Measurements from ENCODE around the gene USP2.

The USP2 gene

GRCh38 chr11:119419834-119420492 lies 38.5 kb upstream of the USP2 start:
- no peak for DNase-seq (ENCODE audit: extremely low read depth, insufficient read length)
- Histone ChIP-seq H3K36me3 (ENCODE audit: control insufficient read depth, insufficient read depth, low read length) (no peaks in the 10 kb centered on the region), H3K4me3 (replicated peaks; ENCODE audit: low read depth, low read length) (no peak overlapping the region), H3K27me3 (replicated peaks; ENCODE audit: control insufficient read depth, insufficient read depth, low read length) (no peaks in the 10 kb centered on the region)
- no peak for TF ChIP-seq CTCF (IDR thresholded peaks at IDR 0.05; ENCODE audit: insufficient read depth, low read length, poor library complexity, severe bottlenecking)

GRCh38 chr11:119419246-119419645 lies 37.8 kb upstream of the USP2 start:
- Histone ChIP-seq H3K4me3 (replicated peaks; ENCODE audit: low read depth, low read length) (no peak overlapping the region), H3K27me3 (replicated peaks; ENCODE audit: control insufficient read depth, insufficient read depth, low read length) (no peaks in the 10 kb centered on the region), H3K36me3 (ENCODE audit: control insufficient read depth, insufficient read depth, low read length) (no peaks in the 10 kb centered on the region)
- TF ChIP-seq CTCF (IDR thresholded peaks at IDR 0.05; ENCODE audit: insufficient read depth, low read length, poor library complexity, severe bottlenecking): no peak
- no peak for DNase-seq (ENCODE audit: extremely low read depth, insufficient read length)

GRCh38 chr11:119418759-119419158 lies 37.3 kb upstream of the USP2 start:
- Histone ChIP-seq H3K4me3 (replicated peaks; ENCODE audit: low read depth, low read length) (no peak overlapping the region), H3K27me3 (replicated peaks; ENCODE audit: control insufficient read depth, insufficient read depth, low read length) (no peaks in the 10 kb centered on the region), H3K36me3 (ENCODE audit: control insufficient read depth, insufficient read depth, low read length) (no peaks in the 10 kb centered on the region)
- no peak for TF ChIP-seq CTCF (IDR thresholded peaks at IDR 0.05; ENCODE audit: insufficient read depth, low read length, poor library complexity, severe bottlenecking)
- no peak for DNase-seq (ENCODE audit: extremely low read depth, insufficient read length)

GRCh38 chr11:119417726-119418540 lies 36.4 kb upstream of the USP2 start:
- Histone ChIP-seq H3K36me3 (ENCODE audit: control insufficient read depth, insufficient read depth, low read length) (no peaks in the 10 kb centered on the region), H3K27me3 (replicated peaks; ENCODE audit: control insufficient read depth, insufficient read depth, low read length) (no peaks in the 10 kb centered on the region), H3K4me3 (replicated peaks; ENCODE audit: low read depth, low read length) (no peak overlapping the region)
- TF ChIP-seq CTCF (IDR thresholded peaks at IDR 0.05; ENCODE audit: insufficient read depth, low read length, poor library complexity, severe bottlenecking): no peak
- no peak for DNase-seq (ENCODE audit: extremely low read depth, insufficient read length)

- Histone ChIP-seq H3K4me3 (replicated peaks; ENCODE audit: low read depth, low read length) (no peak overlapping the region), H3K36me3 (ENCODE audit: control insufficient read depth, insufficient read depth, low read length) (no peaks in the 10 kb centered on the region), H3K27me3 (replicated peaks; ENCODE audit: control insufficient read depth, insufficient read depth, low read length) (no peaks in the 10 kb centered on the region)
- TF ChIP-seq CTCF (IDR thresholded peaks at IDR 0.05; ENCODE audit: insufficient read depth, low read length, poor library complexity, severe bottlenecking): no peak
- DNase-seq (ENCODE audit: extremely low read depth, insufficient read length): no peak
Measured at GRCh38 chr11:119416606-119417580, 35.4 kb upstream of the USP2 start.

All from GM06990 (cell line).